SK-N-SH (cell line): ENCODE results near the gene PRND. TPM values are rescaled to one million over a fixed set of nuclear protein-coding genes. Genes with fewer than 3 reads are reported as not detected.

Source experiments
- CTCF ChIA-PET: fragments of 300-600, 350-600 bp; formaldehyde crosslinking; extraction: SDS; loops from one replicate; lab custom pipeline; 2021; lab: Yijun Ruan, JAX
- POLR2A ChIA-PET: fragments of 350-600 bp; sonication (Branson Sonifier 250); formaldehyde crosslinking; extraction: SDS; loops from one replicate; lab custom pipeline; 2020; ENCODE audit warnings: antibody characterized with exemption, inconsistent platforms; lab: Yijun Ruan, JAX
- DNase-seq: peaks from one replicate; pipeline ENCODE4 v3.0.0; 2012
- H2AFZ ChIP-seq: fragments of 200-600 bp; sonication (generic); 2 replicates; pipeline ENCODE4 v1.8.1; 2016; ENCODE audit warnings: antibody characterized with exemption, mild to moderate bottlenecking, low read depth
- H3F3A ChIP-seq: fragments of 200-600 bp; sonication (generic); replicated peaks from 2 replicates; pipeline ENCODE3; 2016; ENCODE audit warnings: antibody characterized with exemption, mild to moderate bottlenecking; ENCODE audit not compliant: insufficient read depth
- H3K27ac ChIP-seq, 2 experiments: fragments of 200-500 bp in 1 of 2; fragments of 200-600 bp in 1 of 2; sonication (Bioruptor generic) in 1 of 2; sonication (generic), shearing (Covaris generic) in 1 of 2; 2 replicates each; pipeline versions ENCODE4 v1.5.1 to v1.6.1; 2014 to 2016; ENCODE audit warnings: low read depth in 2 of 2, inconsistent platforms in 1 of 2, low read length in 1 of 2, mild to moderate bottlenecking in 1 of 2, mixed read lengths in 1 of 2
- H3K27me3 ChIP-seq: fragments of 200-600 bp; sonication (generic), shearing (Covaris generic); 2 replicates; pipeline ENCODE4 v1.6.1; 2016; ENCODE audit warnings: mixed run types; ENCODE audit not compliant: insufficient read depth
- H3K36me3 ChIP-seq, 2 experiments: fragments of 200-500 bp in 1 of 2; fragments of 200-600 bp in 1 of 2; sonication (Bioruptor generic) in 1 of 2; sonication (generic) in 1 of 2; replicated peaks in 1 of 2; 2 replicates each; pipeline versions ENCODE3 to v1.5.1; 2014 to 2016; ENCODE audit warnings: low read length in 1 of 2, mild to moderate bottlenecking in 1 of 2; ENCODE audit not compliant: insufficient read depth in 2 of 2, control insufficient read depth in 1 of 2
- H3K4me1 ChIP-seq, 2 experiments: fragments of 200-500 bp in 1 of 2; fragments of 200-600 bp in 1 of 2; sonication (Bioruptor generic) in 1 of 2; sonication (generic), shearing (Covaris generic) in 1 of 2; 2 replicates each; pipeline versions ENCODE4 v1.5.1 to v1.6.1; 2014 to 2016; ENCODE audit warnings: low read depth in 1 of 2, low read length in 1 of 2, mixed run types in 1 of 2; ENCODE audit not compliant: insufficient read depth in 2 of 2, control insufficient read depth in 1 of 2
- H3K4me2 ChIP-seq: fragments of 200-600 bp; sonication (generic), shearing (Covaris generic); 2 replicates; pipeline ENCODE4 v1.6.1; 2017; ENCODE audit warnings: mixed run types
- H3K4me3 ChIP-seq, 2 experiments: fragments of 200-500 bp in 1 of 2; fragments of 200-600 bp in 1 of 2; sonication (Bioruptor generic) in 1 of 2; sonication (generic), shearing (Covaris generic) in 1 of 2; 2 replicates each; pipeline versions ENCODE4 v1.5.1 to v1.8.1; 2014 to 2016; ENCODE audit warnings: low read depth in 2 of 2, inconsistent platforms in 1 of 2, low read length in 1 of 2, mild to moderate bottlenecking in 1 of 2, mixed read lengths in 1 of 2, moderate library complexity in 1 of 2
- H3K79me2 ChIP-seq: fragments of 200-600 bp; sonication (generic); 2 replicates; pipeline ENCODE4 v1.8.1; 2017; ENCODE audit warnings: mild to moderate bottlenecking; ENCODE audit not compliant: insufficient read depth
- H3K9ac ChIP-seq: fragments of 200-600 bp; sonication (generic); 2 replicates; pipeline ENCODE4 v1.6.1; 2017; ENCODE audit warnings: mixed run types
- H3K9me2 ChIP-seq: fragments of 200-600 bp; sonication (generic); 2 replicates; pipeline ENCODE4 v1.6.1; 2017; ENCODE audit warnings: mixed run types
- H3K9me3 ChIP-seq: fragments of 200-600 bp; sonication (generic); 2 replicates; pipeline ENCODE4 v1.6.1; 2017; ENCODE audit warnings: mixed run types, mild to moderate bottlenecking, moderate library complexity
- H4K20me1 ChIP-seq: fragments of 200-600 bp; sonication (generic); 2 replicates; pipeline ENCODE4 v1.6.1; 2017; ENCODE audit warnings: mild to moderate bottlenecking, mixed run types; ENCODE audit not compliant: insufficient read depth
- CHD2 ChIP-seq: fragments of 150-350 bp; IDR thresholded peaks from 2 replicates; pipeline ENCODE4 v1.6.1; 2018; ENCODE audit warnings: low read length; ENCODE audit not compliant: partially characterized antibody
- EP300 ChIP-seq, 2 experiments: IDR thresholded peaks; 2 replicates each; pipeline versions ENCODE4 v1.4.0 to v1.6.1; 2012; ENCODE audit warnings: borderline replicate concordance in 1 of 2, low read depth in 1 of 2, low read length in 1 of 2
- GABPA ChIP-seq: IDR thresholded peaks from 2 replicates; pipeline ENCODE4 v1.4.0; 2012; ENCODE audit warnings: low read depth, mild to moderate bottlenecking
- MEF2A ChIP-seq: IDR thresholded peaks from 2 replicates; pipeline ENCODE4 v1.4.0; 2012; ENCODE audit warnings: low read depth, borderline replicate concordance
- NFIC ChIP-seq: IDR thresholded peaks from 2 replicates; pipeline ENCODE4 v1.4.0; 2012; ENCODE audit warnings: borderline replicate concordance
- NRF1 ChIP-seq: IDR thresholded peaks from 2 replicates; pipeline ENCODE4 v1.6.1; 2012; ENCODE audit warnings: low read depth, mild to moderate bottlenecking, low read length
- PBX3 ChIP-seq: IDR thresholded peaks from 2 replicates; pipeline ENCODE4; 2012
- RAD21 ChIP-seq: IDR thresholded peaks from 2 replicates; pipeline ENCODE4 v1.6.1; 2012; ENCODE audit warnings: mild to moderate bottlenecking, low read length
- REST ChIP-seq: IDR thresholded peaks from 2 replicates; pipeline ENCODE4 v1.6.1; 2012; ENCODE audit warnings: mild to moderate bottlenecking, low read depth, low read length, moderate library complexity
- RFX5 ChIP-seq: IDR thresholded peaks from 2 replicates; pipeline ENCODE4 v1.6.1; 2012; ENCODE audit warnings: mild to moderate bottlenecking, improper control_type of control experiment, low read length
- SIN3A ChIP-seq: IDR thresholded peaks from 2 replicates; pipeline ENCODE4 v1.6.1; 2012; ENCODE audit warnings: low read depth, mild to moderate bottlenecking, low read length, moderate library complexity, borderline replicate concordance
- TAF1 ChIP-seq: IDR thresholded peaks from 2 replicates; pipeline ENCODE4 v1.6.1; 2012; ENCODE audit warnings: low read depth, mild to moderate bottlenecking, low read length, moderate library complexity, borderline replicate concordance
- TCF12 ChIP-seq: IDR thresholded peaks from 2 replicates; pipeline ENCODE4 v1.4.0; 2012
- USF2 ChIP-seq: fragments of 150-350 bp; IDR thresholded peaks from 2 replicates; pipeline ENCODE4 v1.6.1; 2017; ENCODE audit warnings: antibody characterized with exemption, low read length, low read depth, borderline replicate concordance
- ZBTB33 ChIP-seq: IDR thresholded peaks from 2 replicates; pipeline ENCODE4 v1.4.0; 2012; ENCODE audit warnings: low read depth, borderline replicate concordance
- WGBS: methylation state at CpG from one replicate; pipeline ENCODE4 v1.1.6; 2017; ENCODE audit warnings: low lambda C conversion rate; 5-methylcytosine and 5-hydroxymethylcytosine counted together
- polyA plus RNA-seq, 3 experiments: library from polyadenylated mRNA; depleted of rRNA; stranded (reverse); fragments of >200 nt; gene quantifications; 2 replicates each; pipeline ENCODE4 v1.2.3, GENCODE V29; 2012

PRND gene
- polyA plus RNA-seq, 1 of the 3 experiments (the other 2 are of a cell fraction) = not detected

GRCh38 chr20:4697831-4698221 lies 23.9 kb upstream of the PRND start (continued):
- TF ChIP-seq ZBTB33 (no peak), PBX3 (no peak)

- CTCF ChIA-PET = no interaction called here
- POLR2A ChIA-PET = no interaction called here
- Histone ChIP-seq H3F3A (peaks cover 36% of the 10 kb centered on the region), H3K9me3 (no peaks in the 10 kb centered on the region), H3K9ac (no peak overlapping the region), H3K4me2 (no peak overlapping the region), H2AFZ (no peak overlapping the region), H3K79me2 (peaks cover 55% of the 10 kb centered on the region), H3K4me3 (no peak overlapping the region), H3K27me3 (no peaks in the 10 kb centered on the region), H3K36me3 (peaks cover 17 to 40% of the 10 kb centered on the region in 2 experiments), H3K9me2 (no peaks in the 10 kb centered on the region), H3K4me1 (peaks cover 0 to 19% of the 10 kb centered on the region in 2 experiments; a peak in 2 of 4 replicates), H4K20me1 (peaks cover 64% of the 10 kb centered on the region), H3K27ac (no peak overlapping the region)
- TF ChIP-seq SIN3A (no peak), TCF12 (no peak), PBX3 (no peak)
- no peak for DNase-seq
- 95% methylated on average over 4 of the region's 9 CpGs for WGBS
Measured at GRCh38 chr20:4699216-4699615, 22.5 kb upstream of the PRND start.

GRCh38 chr20:4699957-4700356 lies 21.8 kb upstream of the PRND start:
- no peaks in the 10 kb centered on the region for H3K27me3 ChIP-seq
- peaks cover 30% of the 10 kb centered on the region for H3F3A ChIP-seq
- no peak overlapping the region for H3K4me2 ChIP-seq
- POLR2A ChIA-PET = no interaction called here
- H3K4me1 ChIP-seq = peaks cover 0 to 20% of the 10 kb centered on the region in 2 experiments; a peak in 2 of 4 replicates
- TF ChIP-seq GABPA = no peak
- TF ChIP-seq NRF1 = no peak
- TF ChIP-seq TAF1 = no peak
- no peak for TF ChIP-seq RFX5
- no peak for TF ChIP-seq REST
- no peak for TF ChIP-seq USF2
- no peak for TF ChIP-seq CHD2
- no peak for TF ChIP-seq EP300 (IDR thresholded peaks at IDR 0.05; ENCODE audit: borderline replicate concordance in 1 of 2, low read depth in 1 of 2, low read length in 1 of 2)
- no peak for TF ChIP-seq RAD21
- no peak for TF ChIP-seq NFIC
- no peak for TF ChIP-seq MEF2A
- H3K9me2 ChIP-seq = no peaks in the 10 kb centered on the region
- no peak overlapping the region for H3K4me3 ChIP-seq
- H3K79me2 ChIP-seq = peaks cover 47% of the 10 kb centered on the region
- H3K27ac ChIP-seq = no peak overlapping the region
- no peak overlapping the region for H3K9ac ChIP-seq
- peaks cover 17 to 33% of the 10 kb centered on the region in 2 experiments for H3K36me3 ChIP-seq
- H3K9me3 ChIP-seq = no peaks in the 10 kb centered on the region
- H2AFZ ChIP-seq = no peak overlapping the region
- no peak for DNase-seq
- H4K20me1 ChIP-seq = peaks cover 59% of the 10 kb centered on the region
- WGBS = 75% methylated on average over 3 of the region's 3 CpGs
- CTCF ChIA-PET = interaction anchor here (1.4 kb wide), 1 partner anchor 10 kb away, joined by 3 read pairs; no protein-coding TSS in a partner anchor
